Tibial nerve (tissue), 4 donors: ENCODE results near the gene TMEM217. TPM values are rescaled to one million over a fixed set of nuclear protein-coding genes. Genes with fewer than 3 reads are reported as not detected.
"Not testable (repeated sequence)": the region's sequence is repeated elsewhere in the genome, so short reads cannot be mapped to it uniquely, and the experiment has no call there.

Source experiments
- DNase-seq, 2 donors: peaks; one replicate each; pipeline ENCODE4 v3.0.0-alpha.2; 2019; ENCODE audit warnings: low spot score in 2 of 2
- H3K27ac ChIP-seq, 4 donors: fragments of 200-600 bp; sonication (generic) in 3 of 4; one replicate each; pipeline ENCODE4 v1.5.1; 2017 to 2019; ENCODE audit warnings: mild to moderate bottlenecking in 1 of 4
- H3K27me3 ChIP-seq, 2 donors: fragments of 200-600 bp; sonication (generic) in 1 of 2; one replicate each; pipeline versions ENCODE4 v1.5.1 to v1.6.0; 2017 to 2019
- H3K36me3 ChIP-seq, 3 donors: fragments of 200-600 bp; sonication (generic); one replicate each; pipeline ENCODE4 v1.5.1; 2018 to 2019
- H3K4me1 ChIP-seq, 4 donors: fragments of 200-600 bp; sonication (generic) in 3 of 4; one replicate each; pipeline ENCODE4 v1.5.1; 2017 to 2019
- H3K4me3 ChIP-seq, 4 donors: fragments of 200-600 bp; sonication (generic) in 3 of 4; one replicate each; pipeline ENCODE4 v1.5.1; 2017 to 2019; ENCODE audit warnings: mild to moderate bottlenecking in 1 of 4, moderate library complexity in 1 of 4
- H3K9me3 ChIP-seq, 4 donors: fragments of 200-600 bp; sonication (generic) in 3 of 4; one replicate each; pipeline ENCODE4 v1.5.1; 2017 to 2019
- EP300 ChIP-seq, 2 donors: sonication (generic); formaldehyde crosslinking; IDR thresholded peaks; one replicate each; pipeline ENCODE4 v1.6.1; 2017; ENCODE audit warnings: antibody characterized with exemption in 2 of 2, mild to moderate bottlenecking in 1 of 2
- POLR2A ChIP-seq, 2 donors: fragments of 450-650 bp; IDR thresholded peaks; one replicate each; pipeline ENCODE4 v1.6.1; 2017; ENCODE audit warnings: antibody characterized with exemption in 2 of 2, mild to moderate bottlenecking in 2 of 2, moderate library complexity in 2 of 2
- WGBS, 2 donors: methylation state at CpG; one replicate each; pipeline ENCODE4 v1.1.5; 2018; 5-methylcytosine and 5-hydroxymethylcytosine counted together
- total RNA-seq, 4 donors: library from RNA; depleted of rRNA; stranded (reverse); fragments of >200 nt; gene quantifications; one replicate each; pipeline ENCODE4 v1.1.0, GENCODE V29; 2016
- TF ChIP-seq, protein P1 (sequence below), 5 experiments: fragments of 200-600 bp in 3 of 5; fragments of 450-650 bp in 2 of 5; sonication (generic) in 3 of 5; IDR thresholded peaks; one replicate each; pipeline ENCODE4 v1.5.1; 2016 to 2019; ENCODE audit warnings: antibody characterized with exemption in 5 of 5, mild to moderate bottlenecking in 3 of 5, moderate library complexity in 2 of 5

Gene TMEM217
- total RNA-seq, 4 donors from 2014 or later = 0.39 to 1.2 TPM; not detected in 2

DNA sequence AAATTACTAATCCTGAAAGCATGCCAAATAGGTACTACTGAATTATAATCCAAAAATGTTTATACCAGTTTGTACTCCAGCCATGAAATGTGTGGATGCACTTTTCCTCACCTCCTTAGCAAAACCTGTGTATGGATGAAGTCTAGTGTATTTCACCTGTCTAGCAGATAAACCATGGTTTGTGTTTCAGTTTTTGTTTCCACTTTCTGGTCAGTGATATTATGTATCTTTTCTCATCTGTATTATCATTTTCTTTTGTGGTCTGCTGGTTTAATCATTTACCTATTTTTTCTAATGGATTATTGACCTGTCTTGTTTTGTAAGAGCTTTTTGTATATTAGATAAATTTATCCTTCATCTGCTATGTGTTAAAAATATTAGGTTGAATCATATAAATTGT, 41.0 kb upstream of the TMEM217 start:
- peaks cover 0 to 77% (median 0%) of the 10 kb centered on the region in 3 donors for H3K36me3 ChIP-seq
- no peaks in the 10 kb centered on the region for H3K27me3 ChIP-seq
- no peak overlapping the region for H3K4me3 ChIP-seq
- no peaks in the 10 kb centered on the region for H3K9me3 ChIP-seq
- no peak overlapping the region for H3K27ac ChIP-seq
- no peak for TF ChIP-seq POLR2A (IDR thresholded peaks at IDR 0.05)
- TF ChIP-seq, protein P1, sequence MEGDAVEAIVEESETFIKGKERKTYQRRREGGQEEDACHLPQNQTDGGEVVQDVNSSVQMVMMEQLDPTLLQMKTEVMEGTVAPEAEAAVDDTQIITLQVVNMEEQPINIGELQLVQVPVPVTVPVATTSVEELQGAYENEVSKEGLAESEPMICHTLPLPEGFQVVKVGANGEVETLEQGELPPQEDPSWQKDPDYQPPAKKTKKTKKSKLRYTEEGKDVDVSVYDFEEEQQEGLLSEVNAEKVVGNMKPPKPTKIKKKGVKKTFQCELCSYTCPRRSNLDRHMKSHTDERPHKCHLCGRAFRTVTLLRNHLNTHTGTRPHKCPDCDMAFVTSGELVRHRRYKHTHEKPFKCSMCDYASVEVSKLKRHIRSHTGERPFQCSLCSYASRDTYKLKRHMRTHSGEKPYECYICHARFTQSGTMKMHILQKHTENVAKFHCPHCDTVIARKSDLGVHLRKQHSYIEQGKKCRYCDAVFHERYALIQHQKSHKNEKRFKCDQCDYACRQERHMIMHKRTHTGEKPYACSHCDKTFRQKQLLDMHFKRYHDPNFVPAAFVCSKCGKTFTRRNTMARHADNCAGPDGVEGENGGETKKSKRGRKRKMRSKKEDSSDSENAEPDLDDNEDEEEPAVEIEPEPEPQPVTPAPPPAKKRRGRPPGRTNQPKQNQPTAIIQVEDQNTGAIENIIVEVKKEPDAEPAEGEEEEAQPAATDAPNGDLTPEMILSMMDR (IDR thresholded peaks at IDR 0.05) = no peak
- TF ChIP-seq EP300 (IDR thresholded peaks at IDR 0.05) = no peak
- no peaks in the 10 kb centered on the region for H3K4me1 ChIP-seq
- no peak for DNase-seq

DNA sequence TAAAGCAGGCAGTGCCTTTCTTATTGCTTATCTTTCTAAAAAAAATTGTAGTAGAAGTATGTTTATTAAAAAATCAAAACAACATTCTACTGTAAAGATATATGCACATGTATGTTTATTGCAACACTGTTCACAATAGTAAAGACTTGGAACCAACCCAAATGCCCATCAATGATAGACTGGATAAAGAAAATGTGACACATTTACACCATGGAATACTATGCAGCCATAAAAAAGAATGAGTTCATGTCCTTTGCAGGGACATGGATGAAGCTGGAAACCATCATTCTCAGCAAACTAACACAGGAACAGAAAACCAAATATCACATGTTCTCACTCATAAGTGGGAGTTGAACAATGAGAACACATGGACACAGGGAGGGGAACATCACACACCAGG, 39.7 kb upstream of the TMEM217 start:
- H3K9me3 ChIP-seq, H3K4me1 ChIP-seq, DNase-seq, H3K27ac ChIP-seq, H3K4me3 ChIP-seq, H3K27me3 ChIP-seq: not testable (repeated sequence)
- H3K36me3 ChIP-seq = peaks cover 0 to 79% (median 0%) of the 10 kb centered on the region in 3 donors

DNA sequence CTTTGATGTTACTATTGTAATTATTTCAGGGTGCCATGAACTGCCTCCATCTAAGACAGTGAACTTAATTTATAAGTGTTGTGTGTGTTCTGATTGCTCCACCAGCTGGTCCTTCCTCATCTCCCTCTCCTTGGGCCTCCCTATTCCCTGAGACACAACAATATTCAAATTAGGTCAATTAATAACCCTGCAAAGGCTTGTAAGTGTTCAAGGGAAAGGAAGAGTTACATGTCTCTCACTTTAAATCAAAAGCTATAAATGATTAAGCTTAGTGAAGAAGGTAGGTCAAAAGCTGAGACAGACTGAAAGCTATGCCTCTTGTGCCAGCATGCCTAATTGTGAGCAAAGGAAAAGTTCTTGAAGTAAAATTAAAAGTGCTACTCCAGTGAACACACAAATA, 35.5 kb upstream of the TMEM217 start:
- Histone ChIP-seq H3K9me3 (no peaks in the 10 kb centered on the region), H3K4me3 (no peak overlapping the region), H3K27ac (no peak overlapping the region), H3K4me1 (no peaks in the 10 kb centered on the region), H3K27me3 (no peaks in the 10 kb centered on the region), H3K36me3 (peaks cover 0 to 97% (median 4%) of the 10 kb centered on the region in 3 donors)
- DNase-seq = no peak
- TF ChIP-seq, protein P1 (IDR thresholded peaks at IDR 0.05) = no peak
- TF ChIP-seq POLR2A (IDR thresholded peaks at IDR 0.05) (no peak), EP300 (IDR thresholded peaks at IDR 0.05) (no peak)

DNA sequence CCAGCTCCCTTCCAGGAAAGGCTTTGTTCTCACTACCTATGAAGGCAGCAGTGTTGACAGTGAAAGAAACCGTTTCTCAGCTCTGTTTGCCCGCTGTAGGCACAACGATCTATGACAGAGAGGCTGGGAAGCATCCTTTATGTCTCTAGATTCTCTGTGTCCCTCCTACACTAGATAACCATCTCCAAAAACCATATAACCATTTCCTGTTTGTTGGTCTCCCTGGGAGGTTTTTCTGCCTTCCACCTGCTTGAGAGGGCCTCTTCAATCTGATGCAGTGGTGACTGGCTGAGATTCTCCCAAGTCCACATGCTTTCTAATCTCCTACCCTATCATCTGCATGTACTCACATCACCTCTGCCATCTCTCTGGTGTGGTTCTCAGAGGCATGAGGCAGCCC, 32.0 kb upstream of the TMEM217 start:
- H3K36me3 ChIP-seq = peaks cover 0 to 98% (median 4%) of the 10 kb centered on the region in 3 donors

DNA sequence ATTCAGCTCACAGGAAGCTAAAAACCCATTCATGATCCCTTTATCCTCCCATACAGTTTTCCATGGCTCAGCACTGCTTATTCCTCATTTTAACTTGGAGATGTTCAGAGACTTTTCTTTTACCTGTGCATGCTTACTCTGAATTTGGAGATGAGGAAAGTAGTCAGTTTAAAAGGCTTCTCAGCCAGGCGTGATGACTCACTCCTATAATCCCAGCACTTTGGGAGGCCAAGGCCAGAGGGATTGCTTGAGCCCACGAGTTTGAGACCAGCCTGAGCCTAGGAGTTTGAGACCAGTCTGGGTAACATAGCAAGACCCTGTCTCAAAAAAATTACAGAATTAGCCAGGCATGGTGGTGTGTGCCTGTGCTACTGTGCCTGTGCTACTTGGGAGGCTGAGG, 30.3 kb upstream of the TMEM217 start:
- H3K27me3 ChIP-seq = no peaks in the 10 kb centered on the region
- peaks cover 0 to 7% (median 0%) of the 10 kb centered on the region in 4 donors for H3K4me1 ChIP-seq
- WGBS, 2 donors = 81 to 85% methylated on average over 2 of the region's 2 CpGs
- H3K36me3 ChIP-seq = peaks cover 0 to 98% (median 8%) of the 10 kb centered on the region in 3 donors
- no peak for DNase-seq
- no peak overlapping the region for H3K27ac ChIP-seq
- no peak overlapping the region for H3K4me3 ChIP-seq
- no peaks in the 10 kb centered on the region for H3K9me3 ChIP-seq
- TF ChIP-seq POLR2A (IDR thresholded peaks at IDR 0.05) = no peak
- TF ChIP-seq, protein P1 (IDR thresholded peaks at IDR 0.05) = no peak
- no peak for TF ChIP-seq EP300 (IDR thresholded peaks at IDR 0.05)

More for the DNA sequence above, 32.0 kb upstream of the TMEM217 start:
- 83 to 87% methylated on average over 3 of the region's 3 CpGs for WGBS, 2 donors
- Histone ChIP-seq H3K27ac (no peak overlapping the region), H3K4me3 (no peak overlapping the region), H3K27me3 (no peaks in the 10 kb centered on the region), H3K4me1 (no peaks in the 10 kb centered on the region), H3K9me3 (no peaks in the 10 kb centered on the region)
- no peak for TF ChIP-seq EP300 (IDR thresholded peaks at IDR 0.05)
- TF ChIP-seq, protein P1 (IDR thresholded peaks at IDR 0.05) = no peak
- TF ChIP-seq POLR2A (IDR thresholded peaks at IDR 0.05) = no peak
- no peak for DNase-seq

DNA sequence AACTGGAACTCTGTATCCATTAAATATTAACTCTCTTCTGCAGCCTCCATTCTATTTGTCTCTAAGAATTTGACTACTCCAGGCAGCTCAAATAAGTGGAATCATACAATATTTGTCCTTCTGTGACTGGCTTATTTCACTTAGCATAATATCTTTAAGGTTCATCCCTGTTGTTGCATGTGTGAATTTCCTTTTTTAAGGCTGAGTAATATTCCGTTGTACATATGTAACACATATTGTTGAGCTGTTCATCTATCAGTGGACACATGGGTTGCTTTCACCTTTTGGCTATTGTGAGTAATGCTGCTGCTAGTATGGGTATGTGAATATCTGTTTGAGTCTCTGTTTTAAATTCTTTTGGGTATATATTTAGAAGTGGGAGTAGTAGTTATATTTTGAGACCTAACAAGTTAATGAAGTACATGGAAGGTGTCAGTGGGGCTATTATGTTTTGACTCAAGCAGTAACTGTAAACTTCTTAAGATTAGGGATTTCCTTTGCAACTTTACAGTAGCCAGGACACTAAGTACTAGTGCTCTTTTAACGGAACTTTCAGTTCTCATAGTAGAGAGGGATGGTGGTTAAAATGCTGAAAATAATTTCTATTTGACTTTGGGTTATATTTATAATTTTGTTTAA, 29.7 kb upstream of the TMEM217 start:
- 96 to 97% methylated on average over 2 of the region's 2 CpGs for WGBS, 2 donors
- H3K36me3 ChIP-seq = peaks cover 0 to 98% (median 8%) of the 10 kb centered on the region in 3 donors
- no peaks in the 10 kb centered on the region for H3K27me3 ChIP-seq
- H3K27ac ChIP-seq = no peak overlapping the region
- TF ChIP-seq POLR2A (IDR thresholded peaks at IDR 0.05) (no peak), EP300 (IDR thresholded peaks at IDR 0.05) (no peak)
- TF ChIP-seq, protein P1 (IDR thresholded peaks at IDR 0.05) = no peak
- H3K4me3 ChIP-seq = no peak overlapping the region
- peaks cover 0 to 7% (median 0%) of the 10 kb centered on the region in 4 donors for H3K4me1 ChIP-seq
- H3K9me3 ChIP-seq = no peaks in the 10 kb centered on the region
- DNase-seq = no peak
